HUDEP-2 (cell line): Measurements from ENCODE around the gene PCDHGA7.
A peak's percentile ranks its signal among the peaks of the same experiment; 100 is the strongest.
"Not testable (repeated sequence)": the region's sequence is repeated elsewhere in the genome, so short reads cannot be mapped to it uniquely, and the experiment has no call there.

Experiments
- DNase-seq, 76 experiments: peaks; one replicate each; lab custom pipeline; 2025; ENCODE audit not compliant: unreplicated experiment in 76 of 76; lab: John Stamatoyannopoulos, UW

The PCDHGA7 gene

DNA sequence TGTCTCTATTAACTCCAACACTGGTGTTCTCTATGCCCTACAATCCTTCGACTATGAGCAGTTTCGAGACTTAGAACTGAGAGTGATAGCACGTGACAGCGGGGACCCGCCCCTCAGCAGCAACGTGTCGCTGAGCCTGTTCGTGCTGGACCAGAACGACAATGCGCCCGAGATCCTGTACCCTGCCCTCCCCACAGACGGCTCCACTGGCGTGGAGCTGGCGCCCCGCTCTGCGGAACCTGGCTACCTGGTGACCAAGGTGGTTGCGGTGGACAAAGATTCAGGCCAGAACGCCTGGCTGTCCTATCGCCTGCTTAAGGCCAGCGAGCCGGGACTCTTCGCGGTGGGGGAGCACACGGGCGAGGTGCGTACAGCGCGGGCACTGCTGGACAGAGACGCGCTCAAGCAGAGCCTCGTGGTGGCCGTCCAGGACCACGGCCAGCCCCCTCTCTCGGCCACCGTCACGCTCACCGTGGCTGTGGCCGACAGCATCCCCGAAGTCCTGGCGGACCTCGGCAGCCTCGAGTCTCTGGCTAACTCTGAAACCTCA, 40.3 kb downstream of the PCDHGA7 start:
- DNase-seq = no peak

DNA sequence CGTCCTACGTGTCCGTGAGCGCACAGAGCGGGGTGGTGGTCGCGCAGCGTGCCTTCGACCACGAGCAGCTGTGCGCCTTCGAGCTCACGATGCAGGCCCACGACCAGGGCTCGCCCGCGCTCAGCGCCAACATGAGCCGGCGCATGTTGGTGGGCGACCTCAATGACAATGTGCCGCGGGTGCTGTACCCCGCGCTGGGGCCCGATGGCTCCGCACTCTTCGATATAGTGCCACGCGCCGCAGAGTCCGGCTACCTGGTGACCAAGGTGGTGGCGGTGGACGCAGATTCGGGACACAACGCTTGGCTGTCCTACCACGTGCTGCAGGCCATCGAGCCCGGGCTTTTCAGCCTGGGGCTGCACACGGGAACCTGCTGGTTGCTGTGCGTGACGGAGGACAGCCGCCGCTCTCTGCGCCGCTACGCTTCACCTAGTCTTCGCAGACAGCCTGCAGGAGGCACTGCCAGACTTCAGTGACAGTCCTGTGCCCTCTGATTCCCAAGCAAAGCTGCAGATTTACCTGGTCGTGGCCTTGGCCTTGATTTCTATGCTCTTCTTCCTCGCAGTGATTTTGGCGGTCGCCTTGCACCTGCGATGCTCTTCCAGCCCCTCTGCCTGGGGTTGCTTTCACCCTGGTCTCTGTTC, 45.4 kb downstream of the PCDHGA7 start:
- DNase-seq = no peak

DNA sequence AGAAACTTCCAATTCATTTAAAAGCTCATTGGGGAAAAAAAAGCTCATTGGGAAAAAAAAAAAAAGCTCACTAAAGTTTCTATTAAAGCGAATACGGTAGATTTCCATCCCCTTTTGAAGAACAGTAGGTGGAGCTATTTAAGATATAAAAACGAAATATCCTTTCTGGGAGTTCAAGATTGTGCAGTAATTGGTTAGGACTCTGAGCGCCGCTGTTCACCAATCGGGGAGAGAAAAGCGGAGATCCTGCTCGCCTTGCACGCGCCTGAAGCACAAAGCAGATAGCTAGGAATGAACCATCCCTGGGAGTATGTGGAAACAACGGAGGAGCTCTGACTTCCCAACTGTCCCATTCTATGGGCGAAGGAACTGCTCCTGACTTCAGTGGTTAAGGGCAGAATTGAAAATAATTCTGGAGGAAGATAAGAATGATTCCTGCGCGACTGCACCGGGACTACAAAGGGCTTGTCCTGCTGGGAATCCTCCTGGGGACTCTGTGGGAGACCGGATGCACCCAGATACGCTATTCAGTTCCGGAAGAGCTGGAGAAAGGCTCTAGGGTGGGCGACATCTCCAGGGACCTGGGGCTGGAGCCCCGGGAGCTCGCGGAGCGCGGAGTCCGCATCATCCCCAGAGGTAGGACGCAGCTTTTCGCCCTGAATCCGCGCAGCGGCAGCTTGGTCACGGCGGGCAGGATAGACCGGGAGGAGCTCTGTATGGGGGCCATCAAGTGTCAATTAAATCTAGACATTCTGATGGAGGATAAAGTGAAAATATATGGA, 48.0 kb downstream of the PCDHGA7 start, which contains the start of gene PCDHGA12:
PCDHGA12 (plus strand) TSS at position 176 of the 782 bp plus-strand sequence; CDS start at position 429, 253 bp downstream.
- peak in 6 of 76 experiments; percentile 1 to 30 (median 6) for DNase-seq

DNA sequence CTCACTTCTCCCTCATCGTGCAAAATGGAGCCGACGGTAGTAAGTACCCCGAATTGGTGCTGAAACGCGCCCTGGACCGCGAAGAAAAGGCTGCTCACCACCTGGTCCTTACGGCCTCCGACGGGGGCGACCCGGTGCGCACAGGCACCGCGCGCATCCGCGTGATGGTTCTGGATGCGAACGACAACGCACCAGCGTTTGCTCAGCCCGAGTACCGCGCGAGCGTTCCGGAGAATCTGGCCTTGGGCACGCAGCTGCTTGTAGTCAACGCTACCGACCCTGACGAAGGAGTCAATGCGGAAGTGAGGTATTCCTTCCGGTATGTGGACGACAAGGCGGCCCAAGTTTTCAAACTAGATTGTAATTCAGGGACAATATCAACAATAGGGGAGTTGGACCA, 48.7 kb downstream of the PCDHGA7 start:
- no peak for DNase-seq

DNA sequence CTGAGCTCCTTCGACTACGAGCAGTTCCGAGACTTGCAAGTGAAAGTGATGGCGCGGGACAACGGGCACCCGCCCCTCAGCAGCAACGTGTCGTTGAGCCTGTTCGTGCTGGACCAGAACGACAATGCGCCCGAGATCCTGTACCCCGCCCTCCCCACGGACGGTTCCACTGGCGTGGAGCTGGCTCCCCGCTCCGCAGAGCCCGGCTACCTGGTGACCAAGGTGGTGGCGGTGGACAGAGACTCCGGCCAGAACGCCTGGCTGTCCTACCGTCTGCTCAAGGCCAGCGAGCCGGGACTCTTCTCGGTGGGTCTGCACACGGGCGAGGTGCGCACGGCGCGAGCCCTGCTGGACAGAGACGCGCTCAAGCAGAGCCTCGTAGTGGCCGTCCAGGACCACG, 49.8 kb downstream of the PCDHGA7 start:
- not testable (repeated sequence) for DNase-seq

DNA sequence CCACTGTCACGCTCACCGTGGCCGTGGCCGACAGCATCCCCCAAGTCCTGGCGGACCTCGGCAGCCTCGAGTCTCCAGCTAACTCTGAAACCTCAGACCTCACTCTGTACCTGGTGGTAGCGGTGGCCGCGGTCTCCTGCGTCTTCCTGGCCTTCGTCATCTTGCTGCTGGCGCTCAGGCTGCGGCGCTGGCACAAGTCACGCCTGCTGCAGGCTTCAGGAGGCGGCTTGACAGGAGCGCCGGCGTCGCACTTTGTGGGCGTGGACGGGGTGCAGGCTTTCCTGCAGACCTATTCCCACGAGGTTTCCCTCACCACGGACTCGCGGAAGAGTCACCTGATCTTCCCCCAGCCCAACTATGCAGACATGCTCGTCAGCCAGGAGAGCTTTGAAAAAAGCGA, 50.2 kb downstream of the PCDHGA7 start:
- DNase-seq = not testable (repeated sequence)

DNA sequence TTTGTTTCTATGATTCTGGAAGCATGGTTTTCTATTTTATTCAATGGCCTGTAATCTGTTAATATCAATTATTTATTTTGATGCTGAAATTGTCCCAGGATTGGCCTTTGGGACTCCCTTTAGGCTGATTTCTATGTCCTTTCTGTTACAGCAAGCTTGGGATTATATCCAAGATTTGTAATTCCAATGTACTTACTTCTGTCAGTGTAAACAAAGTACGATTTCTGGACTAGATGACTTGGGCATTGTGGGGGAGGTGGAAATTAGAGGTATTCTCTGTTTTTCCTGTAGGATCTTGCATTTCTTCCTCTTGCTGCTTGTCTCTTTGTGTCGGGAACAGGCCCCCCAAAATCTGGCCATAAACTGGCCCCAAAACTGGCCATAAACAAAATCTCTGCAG, 51.5 kb downstream of the PCDHGA7 start:
- no peak for DNase-seq
